NB4 (cell line): Measurements from ENCODE around the gene FSD2.

Experiments used
- CTCF ChIP-seq: IDR thresholded peaks from one replicate; pipeline ENCODE4 v1.5.1; 2012; ENCODE audit warnings: low read depth, low read length
- MYC ChIP-seq: IDR thresholded peaks from 2 replicates; pipeline ENCODE4 v1.6.1; 2011; ENCODE audit warnings: low read depth, low read length

GRCh38 chr15:82730022-82730530, 75.8 kb downstream of the FSD2 start:
- no peak for TF ChIP-seq CTCF
- no peak for TF ChIP-seq MYC
